ENCODE data around the gene SPNS2.

GRCh38 chr17:4558347-4558971, 59.8 kb downstream of the SPNS2 start:
- TF ChIP-seq YY1 (IDR thresholded peaks at IDR 0.05; ENCODE audit: insufficient read depth, insufficient read length), result no peak
- no peak for TF ChIP-seq ZNF274 (IDR thresholded peaks at IDR 0.05; ENCODE audit: low read depth, low read length)

All from NT2/D1 (cell line).